ENCODE data around the gene FRMD3.
A peak's percentile ranks its signal among the peaks of the same experiment; 100 is the strongest.

Gene FRMD3

DNA sequence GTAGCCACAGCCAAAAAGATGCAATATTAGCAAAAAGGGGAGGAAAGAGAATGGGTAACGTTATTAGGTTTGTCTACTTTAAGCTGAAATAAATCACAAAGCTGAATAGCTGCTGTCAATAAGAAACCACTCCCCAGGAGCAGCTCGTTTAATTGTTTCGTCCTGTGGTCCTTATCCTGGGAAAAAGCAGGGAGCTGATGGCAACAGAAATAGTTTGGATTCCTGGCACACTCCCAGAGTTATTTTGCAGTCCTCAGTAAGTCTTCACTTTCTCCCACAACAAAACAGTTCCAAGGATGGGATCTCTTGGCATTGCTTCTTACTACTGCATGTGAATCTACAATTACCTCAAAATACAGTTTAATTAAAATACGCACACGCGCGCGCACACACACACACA is 28.8 kb downstream of the FRMD3 start:
- TF ChIP-seq, protein P1, sequence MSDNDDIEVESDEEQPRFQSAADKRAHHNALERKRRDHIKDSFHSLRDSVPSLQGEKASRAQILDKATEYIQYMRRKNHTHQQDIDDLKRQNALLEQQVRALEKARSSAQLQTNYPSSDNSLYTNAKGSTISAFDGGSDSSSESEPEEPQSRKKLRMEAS (IDR thresholded peaks at IDR 0.05; ENCODE audit: low read depth, low read length) = no peak
- no peak for TF ChIP-seq MYC (IDR thresholded peaks at IDR 0.05; ENCODE audit: low read depth, low read length)
- TF ChIP-seq POLR2A (IDR thresholded peaks at IDR 0.05; ENCODE audit: extremely low read depth, insufficient read length) = no peak
- H3K4me3 ChIP-seq (ENCODE audit: low read depth, low read length) = no peak overlapping the region
- no peak for DNase-seq (ENCODE audit: low read depth)

GRCh38 chr9:83508067-83508466 is 30.1 kb downstream of the FRMD3 start:
- peak; percentile 70 for DNase-seq (ENCODE audit: low read depth)
- TF ChIP-seq, protein P1 (IDR thresholded peaks at IDR 0.05; ENCODE audit: low read depth, low read length) = no peak
- TF ChIP-seq CTCF (IDR thresholded peaks at IDR 0.05; ENCODE audit: low read depth, low read length) = no peak
- no peak for TF ChIP-seq POLR2A (IDR thresholded peaks at IDR 0.05; ENCODE audit: extremely low read depth, insufficient read length)
- no peak for TF ChIP-seq MYC (IDR thresholded peaks at IDR 0.05; ENCODE audit: low read depth, low read length)
- no peak overlapping the region for H3K4me3 ChIP-seq (ENCODE audit: low read depth, low read length)

DNA sequence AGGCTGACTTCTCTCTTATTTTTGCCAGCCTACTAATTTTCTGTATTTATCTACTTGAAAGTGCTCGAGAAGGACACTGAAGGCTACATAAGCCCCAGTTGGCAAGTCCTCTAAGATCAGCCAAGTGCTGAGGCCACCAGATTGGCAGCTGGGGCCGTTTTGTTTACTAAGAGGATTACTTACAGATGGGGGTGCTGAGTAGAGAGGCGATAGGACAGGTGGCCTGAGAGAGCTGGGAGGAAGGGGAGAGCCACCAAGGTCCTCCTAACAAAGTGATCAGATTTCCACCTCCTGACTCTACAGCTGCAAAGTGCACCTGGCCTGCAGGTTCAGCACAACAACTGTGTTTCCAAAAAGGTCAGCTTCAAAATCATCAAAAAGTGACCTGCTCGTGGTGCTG is 32.9 kb downstream of the FRMD3 start:
- no peak overlapping the region for H3K4me3 ChIP-seq (ENCODE audit: low read depth, low read length)
- no peak for DNase-seq (ENCODE audit: low read depth)
- TF ChIP-seq, protein P1 (IDR thresholded peaks at IDR 0.05; ENCODE audit: low read depth, low read length) = no peak
- TF ChIP-seq POLR2A (IDR thresholded peaks at IDR 0.05; ENCODE audit: extremely low read depth, insufficient read length) (no peak), CTCF (IDR thresholded peaks at IDR 0.05; ENCODE audit: low read depth, low read length) (no peak), MYC (IDR thresholded peaks at IDR 0.05; ENCODE audit: low read depth, low read length) (no peak)

DNA sequence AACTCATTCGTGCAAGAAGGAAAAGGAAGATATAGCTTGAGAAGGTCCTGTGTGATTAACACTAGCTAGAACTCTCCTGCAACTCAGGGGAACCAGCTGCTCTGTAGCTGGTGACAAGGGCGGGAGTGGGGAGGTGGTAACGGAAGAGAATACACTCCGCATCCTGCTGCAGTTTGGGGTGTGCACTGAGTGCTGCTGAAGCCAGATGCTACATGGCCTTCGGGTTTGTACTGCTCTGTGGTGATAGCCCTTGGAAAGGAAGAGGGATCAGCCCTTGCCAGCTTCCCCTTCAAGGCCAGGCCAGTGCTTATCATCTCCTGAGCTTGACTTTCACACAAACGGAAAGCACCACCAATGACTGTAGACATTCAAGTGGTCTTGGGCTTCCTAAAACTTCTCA is 34.3 kb downstream of the FRMD3 start:
- no peak for DNase-seq (ENCODE audit: low read depth)
- H3K4me3 ChIP-seq (ENCODE audit: low read depth, low read length) = no peak overlapping the region
- TF ChIP-seq MYC (IDR thresholded peaks at IDR 0.05; ENCODE audit: low read depth, low read length) (no peak), CTCF (IDR thresholded peaks at IDR 0.05; ENCODE audit: low read depth, low read length) (no peak), POLR2A (IDR thresholded peaks at IDR 0.05; ENCODE audit: extremely low read depth, insufficient read length) (no peak)
- TF ChIP-seq, protein P1 (IDR thresholded peaks at IDR 0.05; ENCODE audit: low read depth, low read length) = no peak

GRCh38 chr9:83501565-83501964 is 36.6 kb downstream of the FRMD3 start:
- DNase-seq (ENCODE audit: low read depth) = no peak
- TF ChIP-seq POLR2A (IDR thresholded peaks at IDR 0.05; ENCODE audit: extremely low read depth, insufficient read length) (no peak), MYC (IDR thresholded peaks at IDR 0.05; ENCODE audit: low read depth, low read length) (no peak), CTCF (IDR thresholded peaks at IDR 0.05; ENCODE audit: low read depth, low read length) (no peak)
- TF ChIP-seq, protein P1 (IDR thresholded peaks at IDR 0.05; ENCODE audit: low read depth, low read length) = no peak
- no peak overlapping the region for H3K4me3 ChIP-seq (ENCODE audit: low read depth, low read length)

DNA sequence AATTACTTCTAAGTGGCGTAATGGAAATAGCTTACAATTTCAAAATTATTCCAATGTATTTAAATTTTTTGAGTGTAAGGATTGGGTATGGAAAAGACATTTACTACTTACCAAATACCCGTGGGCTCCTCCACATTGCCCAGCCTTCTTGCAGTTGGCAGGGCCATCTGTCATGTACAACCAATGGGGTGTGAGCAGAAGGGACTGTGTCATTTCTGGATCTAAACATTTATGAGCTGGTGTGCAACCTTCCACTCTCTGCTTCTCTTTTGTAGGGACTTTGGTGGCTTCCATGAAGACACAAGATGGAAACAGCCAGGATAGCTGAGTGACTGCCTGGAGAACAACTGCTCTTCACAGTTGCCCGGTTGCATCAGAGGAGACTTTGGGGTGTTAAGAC is 40.8 kb downstream of the FRMD3 start:
- no peak for DNase-seq (ENCODE audit: low read depth)
- no peak overlapping the region for H3K4me3 ChIP-seq (ENCODE audit: low read depth, low read length)
- TF ChIP-seq POLR2A (IDR thresholded peaks at IDR 0.05; ENCODE audit: extremely low read depth, insufficient read length) = no peak
- TF ChIP-seq MYC (IDR thresholded peaks at IDR 0.05; ENCODE audit: low read depth, low read length) = no peak
- TF ChIP-seq, protein P1 (IDR thresholded peaks at IDR 0.05; ENCODE audit: low read depth, low read length) = no peak
- TF ChIP-seq CTCF (IDR thresholded peaks at IDR 0.05; ENCODE audit: low read depth, low read length) = no peak

Data from NB4 (cell line).